CD4-positive, alpha-beta T cell (primary cell): ENCODE measurements around the gene FARS2. TPM values are rescaled to one million over a fixed set of nuclear protein-coding genes. Genes with fewer than 3 reads are reported as not detected.

Experiments
- ATAC-seq: fragments of 200-7000 bp; cut with Tn5 transposase; one replicate; pipeline ENCODE4 v1.10.0; 2022; ENCODE audit warnings: mild to moderate bottlenecking; ENCODE audit not compliant: poor library complexity
- CTCF ChIA-PET: fragments of 350-600 bp; sonication (Branson Sonifier 250); formaldehyde crosslinking; loops from one replicate; lab custom pipeline; 2021; ENCODE audit warnings: antibody characterized with exemption, inconsistent platforms; lab: Charles Lee
- POLR2A ChIA-PET: fragments of 350-600 bp; sonication (Branson Sonifier 250); formaldehyde crosslinking; loops from one replicate; lab custom pipeline; 2021; ENCODE audit warnings: antibody characterized with exemption, inconsistent platforms; lab: Charles Lee
- DNase-seq, 14 experiments: peaks; one replicate each; pipeline ENCODE4 v3.0.0-alpha.2; 2013 to 2020; ENCODE audit warnings: mixed read lengths in 2 of 14
- H3K27ac ChIP-seq, 2 donors: one replicate each; pipeline versions ENCODE4 v1.5.1 to v1.7.0; 2013; ENCODE audit warnings: low read length in 2 of 2, low read depth in 1 of 2, mild to moderate bottlenecking in 1 of 2
- H3K27me3 ChIP-seq, 2 experiments: 1 replicate in 1 of 2; 2 replicates in 1 of 2; pipeline versions ENCODE4 v1.6.1 to v1.7.0; 2013; ENCODE audit warnings: low read length in 2 of 2, control low read depth in 1 of 2, mild to moderate bottlenecking in 1 of 2, moderate library complexity in 1 of 2; ENCODE audit not compliant: insufficient read depth in 2 of 2, control insufficient read depth in 1 of 2
- H3K36me3 ChIP-seq: one replicate; pipeline ENCODE4 v1.6.1; 2013; ENCODE audit warnings: low read length, control low read depth; ENCODE audit not compliant: insufficient read depth
- H3K4me1 ChIP-seq: one replicate; pipeline ENCODE4 v1.6.1; 2013; ENCODE audit warnings: low read length, control low read depth; ENCODE audit not compliant: insufficient read depth
- H3K4me3 ChIP-seq: one replicate; pipeline ENCODE4 v1.5.1; 2013; ENCODE audit warnings: mild to moderate bottlenecking, low read length, moderate library complexity
- H3K9me3 ChIP-seq, 2 experiments: 1 replicate in 1 of 2; 2 replicates in 1 of 2; pipeline versions ENCODE4 v1.6.1 to v1.7.0; 2013; ENCODE audit warnings: low read length in 2 of 2, mild to moderate bottlenecking in 2 of 2, control low read depth in 1 of 2, moderate library complexity in 1 of 2; ENCODE audit not compliant: control insufficient read depth in 1 of 2, insufficient read depth in 1 of 2
- H3K27ac Mint-ChIP-seq: one replicate; pipeline ENCODE4 v1.8.0; 2020; ENCODE audit warnings: mixed read lengths
- H3K27me3 Mint-ChIP-seq: one replicate; pipeline ENCODE4 v1.8.0; 2021; ENCODE audit warnings: mixed read lengths
- H3K36me3 Mint-ChIP-seq: one replicate; pipeline ENCODE4 v1.8.0; 2021; ENCODE audit warnings: low read depth, mixed read lengths
- H3K4me1 Mint-ChIP-seq: one replicate; pipeline ENCODE4 v1.8.0; 2021; ENCODE audit warnings: low read depth, mixed read lengths
- H3K4me3 Mint-ChIP-seq: one replicate; pipeline ENCODE4 v1.8.0; 2020; ENCODE audit warnings: mild to moderate bottlenecking, mixed read lengths
- H3K9me3 Mint-ChIP-seq: one replicate; pipeline ENCODE4 v1.8.0; 2020; ENCODE audit warnings: mixed read lengths
- CTCF ChIP-seq: fragments of 200-600 bp; IDR thresholded peaks from one replicate; pipeline ENCODE4 v1.8.0; 2022; ENCODE audit warnings: antibody characterized with exemption, mild to moderate bottlenecking
- intact Hi-C, 2 experiments: fragments of 100-400 bp; cut with DNase I in 1 of 2; cut with micrococcal nuclease in 1 of 2; formaldehyde crosslinking; loops; one replicate each; pipeline versions ENCODE4 v1.15.1 to v1.9.0; 2023 to 2025; cut with DNase I, micrococcal nuclease
- total RNA-seq, 174 experiments: library from RNA in 2 of 174; stranded (reverse) in 2 of 174; gene quantifications; one replicate each; pipeline ENCODE4 v1.2.3 and lab custom pipeline; 2021 to 2026

The FARS2 gene
- total RNA-seq, 2 experiments from 2014 or later, result 12.6 to 12.8 TPM

GRCh38 chr6:5566718-5567117 lies 305.4 kb downstream of the FARS2 start:
- DNase-seq (no peak), ATAC-seq (no peak)
- peaks cover 11% of the 10 kb centered on the region for H3K4me1 Mint-ChIP-seq
- TF ChIP-seq CTCF, result no peak
- ChIA-PET CTCF (no interaction called here), POLR2A (no interaction called here)
- intact Hi-C loops, result no loop called here
- H3K27me3 Mint-ChIP-seq, result no peaks in the 10 kb centered on the region
- H3K9me3 Mint-ChIP-seq, result no peaks in the 10 kb centered on the region
- no peak overlapping the region for H3K4me3 Mint-ChIP-seq
- H3K36me3 Mint-ChIP-seq, result peaks cover 30% of the 10 kb centered on the region
- no peak overlapping the region for H3K27ac ChIP-seq
- H3K27ac Mint-ChIP-seq, result no peak overlapping the region
- H3K4me1 ChIP-seq, result no peaks in the 10 kb centered on the region
- no peaks in the 10 kb centered on the region for H3K9me3 ChIP-seq
- no peaks in the 10 kb centered on the region for H3K36me3 ChIP-seq
- no peaks in the 10 kb centered on the region for H3K27me3 ChIP-seq
- H3K4me3 ChIP-seq, result no peak overlapping the region

GRCh38 chr6:5567352-5567751 lies 306.0 kb downstream of the FARS2 start:
- H3K4me3 ChIP-seq, result no peak overlapping the region
- ATAC-seq (no peak), DNase-seq (no peak)
- no peaks in the 10 kb centered on the region for H3K9me3 ChIP-seq
- no peaks in the 10 kb centered on the region for H3K27me3 ChIP-seq
- H3K27me3 Mint-ChIP-seq, result no peaks in the 10 kb centered on the region
- H3K36me3 ChIP-seq, result no peaks in the 10 kb centered on the region
- peaks cover 11% of the 10 kb centered on the region for H3K4me1 Mint-ChIP-seq
- intact Hi-C loops, result no loop called here
- no peak overlapping the region for H3K27ac ChIP-seq
- TF ChIP-seq CTCF, result no peak
- CTCF ChIA-PET, result no interaction called here
- no peaks in the 10 kb centered on the region for H3K9me3 Mint-ChIP-seq
- H3K27ac Mint-ChIP-seq, result no peak overlapping the region
- no peak overlapping the region for H3K4me3 Mint-ChIP-seq
- no peaks in the 10 kb centered on the region for H3K4me1 ChIP-seq
- H3K36me3 Mint-ChIP-seq, result peaks cover 35% of the 10 kb centered on the region
- POLR2A ChIA-PET, result no interaction called here

GRCh38 chr6:5567890-5568289 lies 306.6 kb downstream of the FARS2 start:
- Histone ChIP-seq H3K9me3 (no peaks in the 10 kb centered on the region), H3K27me3 (no peaks in the 10 kb centered on the region), H3K4me1 (no peaks in the 10 kb centered on the region), H3K27ac (no peak overlapping the region), H3K36me3 (no peaks in the 10 kb centered on the region), H3K4me3 (no peak overlapping the region)
- Mint-ChIP-seq H3K4me3 (no peak overlapping the region), H3K4me1 (peaks cover 11% of the 10 kb centered on the region), H3K9me3 (no peaks in the 10 kb centered on the region), H3K27ac (no peak overlapping the region), H3K27me3 (no peaks in the 10 kb centered on the region), H3K36me3 (peaks cover 40% of the 10 kb centered on the region)
- DNase-seq (no peak), ATAC-seq (no peak)
- ChIA-PET CTCF (no interaction called here), POLR2A (no interaction called here)
- intact Hi-C loops, result no loop called here
- TF ChIP-seq CTCF, result no peak
